Esophagus squamous epithelium (tissue), 4 donors: ENCODE results near the gene CBX4.

Experiments
- POLR2A ChIP-seq, 4 donors: fragments of 450-650 bp; IDR thresholded peaks; one replicate each; pipeline ENCODE4 v1.6.1; 2017; ENCODE audit warnings: antibody characterized with exemption in 4 of 4, mild to moderate bottlenecking in 4 of 4, moderate library complexity in 3 of 4
- TF ChIP-seq, protein P1 (sequence below), 6 experiments: fragments of 450-650 bp in 4 of 6; fragments of 200-600 bp in 2 of 6; sonication (generic) in 2 of 6; IDR thresholded peaks; one replicate each; pipeline ENCODE4 v1.5.1; 2016 to 2019; ENCODE audit warnings: antibody characterized with exemption in 6 of 6, mild to moderate bottlenecking in 4 of 6, moderate library complexity in 4 of 6

GRCh38 chr17:79802039-79802735, 37.1 kb downstream of the CBX4 start:
- TF ChIP-seq POLR2A (IDR thresholded peaks at IDR 0.05): no peak
- TF ChIP-seq, protein P1, sequence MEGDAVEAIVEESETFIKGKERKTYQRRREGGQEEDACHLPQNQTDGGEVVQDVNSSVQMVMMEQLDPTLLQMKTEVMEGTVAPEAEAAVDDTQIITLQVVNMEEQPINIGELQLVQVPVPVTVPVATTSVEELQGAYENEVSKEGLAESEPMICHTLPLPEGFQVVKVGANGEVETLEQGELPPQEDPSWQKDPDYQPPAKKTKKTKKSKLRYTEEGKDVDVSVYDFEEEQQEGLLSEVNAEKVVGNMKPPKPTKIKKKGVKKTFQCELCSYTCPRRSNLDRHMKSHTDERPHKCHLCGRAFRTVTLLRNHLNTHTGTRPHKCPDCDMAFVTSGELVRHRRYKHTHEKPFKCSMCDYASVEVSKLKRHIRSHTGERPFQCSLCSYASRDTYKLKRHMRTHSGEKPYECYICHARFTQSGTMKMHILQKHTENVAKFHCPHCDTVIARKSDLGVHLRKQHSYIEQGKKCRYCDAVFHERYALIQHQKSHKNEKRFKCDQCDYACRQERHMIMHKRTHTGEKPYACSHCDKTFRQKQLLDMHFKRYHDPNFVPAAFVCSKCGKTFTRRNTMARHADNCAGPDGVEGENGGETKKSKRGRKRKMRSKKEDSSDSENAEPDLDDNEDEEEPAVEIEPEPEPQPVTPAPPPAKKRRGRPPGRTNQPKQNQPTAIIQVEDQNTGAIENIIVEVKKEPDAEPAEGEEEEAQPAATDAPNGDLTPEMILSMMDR (IDR thresholded peaks at IDR 0.05): no peak
